ENCODE data around the gene LYRM4. TPM values are rescaled to one million over a fixed set of nuclear protein-coding genes. Genes with fewer than 3 reads are reported as not detected.

Gene LYRM4
- total RNA-seq, 1 donor from 2014 or later = 8.3 TPM

DNA sequence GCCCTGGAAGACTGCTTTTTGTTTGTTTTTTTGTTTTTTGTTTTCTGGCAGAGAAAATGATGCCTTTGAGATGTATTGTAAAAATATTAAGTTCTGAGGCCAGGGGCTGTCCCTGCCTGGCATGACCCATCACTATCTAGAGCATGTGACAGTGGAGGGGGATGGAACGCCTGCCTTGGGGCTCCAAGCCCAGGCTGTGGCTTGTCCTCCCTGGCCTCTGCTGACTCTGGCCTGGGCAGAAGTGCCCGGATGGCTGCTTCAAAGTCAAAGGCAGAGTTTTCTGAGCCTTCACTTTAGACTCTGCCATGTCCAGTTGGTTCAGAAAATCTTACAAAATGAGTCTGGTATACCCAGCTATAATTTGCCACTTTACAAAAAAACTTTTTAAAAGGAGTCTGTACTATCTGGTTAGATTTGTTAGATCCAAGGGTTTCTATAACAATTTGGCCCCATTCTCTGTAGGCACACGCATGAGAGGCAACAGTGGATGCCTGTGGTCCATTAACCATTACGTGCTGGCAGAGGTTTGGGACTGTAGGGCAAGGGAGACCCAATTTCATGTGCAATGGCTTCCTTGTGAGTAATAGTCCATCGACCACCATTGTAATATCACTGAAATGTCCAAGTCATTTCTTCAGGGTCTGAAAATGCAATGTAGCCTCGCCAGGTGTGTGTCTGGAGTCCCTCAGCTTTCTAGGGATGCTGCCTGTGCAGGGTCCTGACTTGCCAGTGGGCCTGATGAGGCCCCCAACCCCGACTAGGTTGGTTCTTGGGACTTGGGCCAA, 167.3 kb downstream of the LYRM4 start:
- no peak for DNase-seq

DNA sequence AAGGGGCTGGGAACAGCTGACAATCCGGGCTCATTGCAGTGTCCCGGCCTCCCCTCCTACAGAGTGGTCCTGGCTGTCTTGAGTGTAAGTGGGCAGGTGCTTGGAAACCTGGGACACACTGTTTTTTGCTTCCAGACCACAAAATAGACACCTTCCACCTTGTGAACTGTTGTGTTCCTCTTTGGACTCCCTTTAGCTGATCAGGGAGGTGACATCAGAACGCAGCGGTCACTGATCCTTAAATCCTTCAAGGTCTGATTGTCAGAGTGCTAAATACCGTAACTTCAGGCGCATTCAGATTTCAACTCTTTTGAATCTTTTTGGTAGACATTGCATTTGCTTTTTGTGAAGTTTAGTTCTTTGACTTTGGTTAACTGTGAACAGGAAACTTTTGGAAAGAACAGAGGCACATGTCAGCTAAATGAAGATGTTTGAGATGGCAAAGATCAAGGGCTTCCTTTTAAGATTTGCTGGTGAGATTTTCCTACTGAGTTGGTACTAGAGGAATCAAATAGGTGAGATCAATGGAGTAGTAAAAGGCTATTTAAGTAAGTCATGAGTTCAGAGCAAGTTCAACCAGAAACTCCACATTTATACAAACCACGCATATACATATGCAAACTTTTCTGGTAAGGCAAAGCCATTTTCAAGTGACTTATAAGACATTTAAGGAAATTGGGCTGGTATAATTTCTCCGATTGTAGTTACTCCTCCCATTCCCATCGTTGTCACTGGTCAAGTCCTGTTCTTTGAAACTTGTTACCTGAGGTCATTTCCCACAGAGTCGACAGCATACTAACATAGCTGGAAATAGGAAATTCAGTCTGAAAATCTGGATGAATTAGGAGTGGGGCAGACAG, 169.3 kb downstream of the LYRM4 start:
- DNase-seq = no peak

DNA sequence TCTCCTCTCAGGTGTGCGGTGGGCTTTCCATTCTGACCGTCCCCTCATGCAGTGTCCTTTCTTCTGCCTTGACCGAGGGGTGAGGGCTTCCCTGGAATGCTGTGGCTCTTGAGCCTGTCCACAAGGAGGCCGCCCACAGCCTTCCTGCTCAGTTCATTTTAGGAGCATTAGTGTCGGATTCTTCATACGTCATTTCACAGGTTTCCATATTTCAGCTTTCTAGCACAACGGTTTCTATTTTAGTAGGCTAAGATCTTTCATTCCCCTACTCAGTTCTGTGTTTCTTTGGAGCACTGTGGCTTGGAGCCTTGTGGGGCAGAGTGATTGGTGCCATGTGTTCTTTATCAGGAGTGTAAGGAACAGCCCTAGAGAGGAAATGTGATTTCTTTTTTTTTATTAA, 170.1 kb downstream of the LYRM4 start:
- DNase-seq = no peak

- no peak for DNase-seq
These were observed 171.0 kb downstream of the LYRM4 start for GRCh38 chr6:5089481-5090438.

DNA sequence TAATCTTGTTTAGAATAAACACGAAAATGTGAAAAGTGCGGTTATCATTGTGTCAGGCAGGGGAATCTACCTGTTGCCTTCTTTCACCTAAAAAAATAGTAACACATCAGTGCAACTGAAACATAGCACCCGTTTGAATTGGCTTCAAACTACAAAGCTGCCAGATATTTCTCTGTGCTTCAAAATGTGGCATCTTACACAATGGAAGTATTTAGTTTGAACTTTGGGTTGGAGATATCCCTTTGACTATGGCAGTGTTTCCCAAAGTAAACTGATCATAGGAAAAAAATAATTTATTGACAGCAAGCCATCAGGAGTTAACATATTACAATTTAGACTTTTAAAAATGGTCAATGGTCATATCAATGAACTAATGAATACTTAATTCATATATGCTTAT, 172.0 kb downstream of the LYRM4 start:
- DNase-seq = no peak

DNA sequence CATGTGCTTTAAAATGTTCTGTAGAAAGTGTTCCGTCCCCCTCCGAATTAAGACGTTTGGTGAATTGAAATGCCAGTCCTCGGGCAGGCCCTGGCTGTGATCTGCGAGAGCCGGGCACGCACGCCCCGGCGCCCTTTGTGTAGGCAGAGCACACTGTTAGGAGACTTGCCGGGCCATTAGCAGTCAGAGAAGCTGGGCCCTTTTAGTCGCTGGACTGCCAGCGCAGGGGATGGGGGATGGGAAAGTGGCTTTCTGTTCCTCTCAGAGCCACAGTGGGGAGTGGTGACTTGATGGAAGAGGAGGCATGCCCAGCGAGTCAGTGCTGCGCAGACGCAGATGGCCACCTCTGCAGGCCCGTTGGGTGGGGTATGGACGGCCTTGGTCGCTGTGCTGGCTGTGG, 173.4 kb downstream of the LYRM4 start:
- DNase-seq = no peak

DNA sequence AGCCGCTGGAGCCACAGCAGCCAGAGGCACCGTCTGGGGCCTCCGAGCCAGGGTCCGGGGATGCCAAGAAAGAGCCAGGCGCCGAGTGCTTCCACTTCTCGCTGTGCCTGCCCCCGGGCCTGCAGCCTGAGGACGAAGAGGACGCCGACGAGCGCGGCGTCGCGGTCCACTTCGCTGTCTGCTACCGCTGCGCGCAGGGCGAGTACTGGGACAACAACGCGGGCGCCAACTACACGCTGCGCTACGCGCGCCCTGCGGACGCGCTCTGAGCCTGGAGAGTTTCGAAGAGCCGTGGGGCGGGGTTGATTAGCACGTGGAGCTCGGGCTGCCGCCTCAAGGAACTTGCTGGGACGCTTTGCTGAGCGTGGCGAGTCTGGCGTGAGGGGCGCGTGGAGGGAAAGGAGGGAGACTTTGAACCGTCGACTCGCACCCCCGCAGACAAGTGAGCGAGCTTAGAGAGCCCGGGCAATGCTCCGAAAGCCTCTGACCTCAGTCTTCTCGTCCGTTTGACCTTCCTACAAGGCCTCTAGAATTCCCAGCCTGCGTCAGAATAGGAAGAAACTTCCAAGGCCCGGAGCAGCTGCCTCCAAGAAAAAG, 174.4 kb downstream of the LYRM4 start:
- DNase-seq = peak; percentile 37

GRCh38 chr6:5085648-5086293, 175.0 kb downstream of the LYRM4 start:
- DNase-seq = peak; percentile 74

GRCh38 chr6:5084781-5085647, 175.7 kb downstream of the LYRM4 start, which contains the start of gene PPP1R3G:
Gene PPP1R3G (plus strand): TSS chr6:5085341. CDS start chr6:5085486, 145 bp downstream.
- peak; percentile 63 for DNase-seq

DNA sequence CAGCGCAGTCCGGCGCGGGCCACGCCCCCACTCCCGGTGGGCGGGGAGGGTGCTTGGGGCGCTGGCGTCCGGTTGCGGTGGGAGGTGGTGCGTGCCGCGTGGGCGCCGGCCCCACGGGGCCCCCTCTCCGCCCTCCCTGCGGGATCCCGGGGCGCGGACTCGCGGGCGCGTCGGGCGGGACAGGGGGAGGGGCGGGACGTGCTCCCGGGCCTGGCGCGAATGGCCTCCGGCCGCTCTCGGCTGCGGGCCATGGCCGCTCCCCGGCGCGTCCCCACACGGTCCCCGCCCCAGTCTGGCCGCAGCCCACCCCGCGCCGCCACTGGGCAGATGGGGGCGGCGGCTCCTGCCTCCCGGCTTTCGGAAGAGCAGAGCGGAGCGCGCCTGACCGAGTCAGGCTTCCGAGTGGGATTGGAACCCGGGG, 176.4 kb downstream of the LYRM4 start:
- no peak for DNase-seq

DNA sequence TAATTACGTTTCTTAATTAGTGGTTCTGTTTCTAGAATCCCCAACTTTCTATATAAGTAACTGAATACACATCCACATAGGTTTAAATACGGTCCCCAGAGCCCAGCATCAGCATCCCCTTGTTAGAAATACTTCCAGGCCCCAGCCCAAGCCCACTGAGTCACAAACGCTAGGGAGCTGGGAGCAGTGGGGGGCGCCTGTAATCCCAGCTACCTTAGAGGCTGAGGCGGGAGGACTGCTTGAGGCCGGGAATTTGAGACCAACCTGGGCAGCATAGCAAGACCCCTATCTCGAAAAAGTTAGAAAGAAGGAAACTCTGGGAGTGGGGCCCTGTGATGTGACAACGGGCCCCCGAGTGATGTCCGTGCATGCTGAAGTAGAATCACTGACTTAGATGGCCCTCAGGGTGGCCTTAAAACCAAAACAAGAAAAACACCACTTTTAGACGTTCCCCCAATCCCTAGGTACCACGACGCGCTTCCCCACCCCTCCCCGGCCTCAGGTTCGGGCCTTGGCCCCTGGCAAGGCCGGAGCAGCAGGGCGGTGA, 176.9 kb downstream of the LYRM4 start:
- no peak for DNase-seq

DNA sequence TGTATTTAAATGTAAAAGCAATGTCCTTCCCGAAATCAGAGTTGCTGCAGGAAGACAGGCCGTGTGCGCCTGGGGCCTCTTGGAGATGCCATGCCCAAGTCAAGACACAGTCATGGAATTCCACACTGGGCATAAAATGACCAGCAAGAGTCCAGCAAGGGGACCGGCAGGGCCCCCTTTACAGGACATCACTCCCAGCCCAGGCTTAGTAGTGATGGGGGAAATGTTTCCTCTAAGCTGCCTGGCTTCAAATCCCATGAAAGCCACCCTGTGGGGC, 177.5 kb downstream of the LYRM4 start:
- DNase-seq = no peak

GRCh38 chr6:5082487-5083306, 178.1 kb downstream of the LYRM4 start:
- no peak for DNase-seq

DNA sequence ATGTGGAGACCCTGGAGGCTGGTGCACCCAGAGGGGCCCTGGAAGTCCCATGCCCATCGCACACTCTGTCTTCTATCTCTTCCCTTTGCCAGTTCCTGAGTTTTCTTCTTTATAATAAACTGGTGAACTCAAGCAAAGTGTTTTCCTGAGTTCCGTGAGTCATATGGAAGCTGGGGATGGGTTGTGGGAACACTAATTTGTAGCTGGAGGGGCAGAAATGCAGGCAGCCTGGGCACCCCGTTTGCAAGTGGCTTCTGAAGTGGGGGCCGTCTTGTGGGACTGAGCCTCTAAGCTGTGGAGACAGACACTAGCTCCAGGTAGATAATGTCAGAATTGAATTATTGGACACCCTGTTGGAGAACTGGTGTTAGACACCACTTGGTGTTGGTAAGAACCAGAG, 178.8 kb downstream of the LYRM4 start:
- DNase-seq = no peak

DNA sequence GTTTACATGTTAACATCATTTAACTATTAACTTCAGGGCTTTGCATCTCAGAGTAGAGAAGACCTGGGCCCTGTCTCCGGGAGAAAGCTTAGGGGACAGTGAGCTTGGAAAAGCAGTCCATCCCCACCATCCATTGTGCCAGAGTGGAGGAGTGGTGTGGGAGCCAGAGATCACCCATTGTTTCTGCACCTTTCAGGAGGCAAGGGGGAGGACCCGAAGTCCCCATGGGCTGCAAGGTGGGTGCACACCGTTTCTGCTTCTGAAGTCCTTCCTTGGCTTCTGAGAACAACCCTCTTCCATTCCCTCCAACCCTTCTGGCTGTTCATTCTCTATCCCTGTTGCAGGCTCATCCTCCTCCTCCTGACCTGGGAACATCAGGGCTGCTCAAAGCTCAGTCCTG, 179.6 kb downstream of the LYRM4 start:
- no peak for DNase-seq

DNA sequence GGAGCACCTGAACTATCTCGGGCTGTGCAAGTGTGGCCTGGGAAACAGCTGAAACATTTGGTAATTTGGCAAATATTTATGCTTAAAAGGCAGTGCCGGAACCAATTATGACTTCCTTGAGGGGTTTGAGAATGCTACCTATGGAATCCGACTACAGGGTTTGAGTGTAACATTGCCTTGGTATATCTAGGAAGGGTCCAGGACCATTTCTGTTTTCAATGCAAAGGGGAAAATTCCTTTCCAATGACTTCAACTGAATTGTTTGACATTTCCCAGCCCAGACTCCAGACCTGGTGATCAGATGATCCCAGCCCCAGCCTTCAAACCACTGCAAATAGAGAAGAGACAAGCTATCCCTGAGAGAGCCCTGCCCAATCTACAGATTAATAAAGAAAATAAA, 180.2 kb downstream of the LYRM4 start:
- DNase-seq = no peak

DNA sequence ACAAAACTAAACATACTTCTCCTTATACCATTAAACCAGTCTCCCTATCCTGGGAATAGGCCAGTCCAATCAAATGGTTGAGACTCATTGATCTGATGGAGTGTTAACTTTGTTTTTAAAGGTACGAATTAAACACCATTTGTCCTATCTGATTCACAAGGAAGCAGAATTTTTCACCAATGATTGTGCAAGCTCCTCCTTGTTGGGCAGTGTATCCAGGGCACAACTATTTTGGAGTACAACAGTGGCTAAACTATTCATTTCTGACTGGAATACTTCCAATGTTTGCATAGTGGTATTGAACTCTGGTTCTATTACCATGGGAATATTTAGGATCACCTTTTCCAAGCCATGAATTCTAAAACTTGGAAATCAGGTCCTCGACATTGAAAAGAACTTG, 181.1 kb downstream of the LYRM4 start:
- no peak for DNase-seq

DNA sequence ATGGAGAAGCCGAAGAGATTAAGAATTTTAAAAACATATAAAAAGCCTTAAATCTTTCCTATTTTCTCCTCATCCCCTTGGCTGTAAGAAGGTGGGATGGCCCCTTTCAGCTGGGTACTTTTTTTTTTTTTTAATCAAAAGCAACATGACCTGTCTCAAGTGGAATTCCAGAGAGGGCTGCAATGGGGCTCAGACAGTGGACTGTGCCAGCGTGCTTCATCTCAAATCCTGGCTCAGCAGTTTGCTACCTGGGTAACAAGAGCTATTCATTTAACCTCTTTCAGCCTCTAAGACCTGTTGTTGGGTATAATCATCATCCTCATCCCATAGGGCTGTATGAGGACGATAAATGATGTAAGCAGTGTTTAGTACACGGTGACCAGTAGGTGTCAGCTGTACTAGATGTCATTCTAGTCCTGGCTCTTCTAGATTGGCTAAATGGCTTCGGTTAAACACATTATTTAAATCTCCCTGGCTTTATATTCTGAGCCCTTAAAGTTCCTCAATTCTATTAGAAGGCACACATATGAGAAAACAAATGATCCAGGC, 182.6 kb downstream of the LYRM4 start:
- DNase-seq = no peak

DNA sequence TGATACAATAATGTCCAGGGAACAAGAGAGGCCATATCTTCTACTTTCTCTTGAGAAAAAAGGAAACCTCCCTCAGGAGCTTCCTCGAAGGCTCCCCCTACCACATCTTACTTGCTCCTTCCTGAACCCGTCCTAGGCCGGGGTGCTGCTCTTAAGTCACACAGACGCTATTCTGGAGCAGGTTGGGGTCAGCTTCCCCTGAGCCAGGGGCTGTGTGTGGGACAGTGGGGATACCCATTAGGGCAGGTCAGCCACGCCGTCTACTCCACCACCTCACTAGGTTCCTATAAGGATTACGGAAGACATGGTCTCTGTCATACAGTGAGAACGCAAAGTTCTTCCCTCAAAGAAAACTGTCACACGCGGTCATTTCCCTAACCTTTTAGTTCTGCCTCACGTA, 183.8 kb downstream of the LYRM4 start:
- no peak for DNase-seq

Measured in tongue (tissue), 2 donors.